HG03139 (cell line): ENCODE measurements around the gene TNNC1.

Experiments used
- ATAC-seq: cut with Tn5 transposase; IDR thresholded peaks from one replicate; pipeline ENCODE4 v1.9.1; 2021; ENCODE audit not compliant: unreplicated experiment

The TNNC1 gene

GRCh38 chr3:52402101-52402521 is 51.7 kb downstream of the TNNC1 start:
- no peak for ATAC-seq

GRCh38 chr3:52401551-52401950 is 52.3 kb downstream of the TNNC1 start:
- no peak for ATAC-seq
